Activated naive CD8-positive, alpha-beta T cell treated with anti-CD3 and anti-CD28 coated beads, Interleukin-2, amount 10 ng/mL, durations not matched to agents 7 days and 5 days (primary cell): Measurements from ENCODE around the gene KRTAP10-5. TPM values are rescaled to one million over a fixed set of nuclear protein-coding genes. Genes with fewer than 3 reads are reported as not detected.
"Not testable (repeated sequence)": the region's sequence is repeated elsewhere in the genome, so short reads cannot be mapped to it uniquely, and the experiment has no call there.

Experiments
- ATAC-seq: fragments of 150-1000 bp; cut with Tn5 transposase; one replicate; pipeline ENCODE4 v1.10.0; 2021; ENCODE audit warnings: low read depth, moderate library complexity
- POLR2A ChIA-PET: fragments of 350-600 bp; sonication (Branson Sonifier 250); formaldehyde crosslinking; loops from one replicate; lab custom pipeline; 2021; ENCODE audit warnings: antibody characterized with exemption; lab: Charles Lee
- DNase-seq: peaks from one replicate; pipeline ENCODE4 v3.0.0; 2021
- H3K27ac Mint-ChIP-seq: one replicate; pipeline ENCODE4 v1.8.0; 2022; ENCODE audit warnings: mild to moderate bottlenecking, mixed read lengths
- H3K27me3 Mint-ChIP-seq: one replicate; pipeline ENCODE4 v1.8.0; 2022; ENCODE audit warnings: mild to moderate bottlenecking, moderate library complexity, mixed read lengths
- H3K36me3 Mint-ChIP-seq: one replicate; pipeline ENCODE4 v1.8.0; 2021; ENCODE audit warnings: mild to moderate bottlenecking, mixed read lengths
- H3K4me1 Mint-ChIP-seq: one replicate; pipeline ENCODE4 v1.8.0; 2021; ENCODE audit warnings: mixed read lengths
- H3K4me3 Mint-ChIP-seq: one replicate; pipeline ENCODE4 v1.8.0; 2022; ENCODE audit warnings: mild to moderate bottlenecking, moderate library complexity, mixed read lengths
- H3K9me3 Mint-ChIP-seq: one replicate; pipeline ENCODE4 v1.8.0; 2021; ENCODE audit warnings: mixed read lengths
- total RNA-seq, 2 experiments: library from RNA; stranded (reverse); gene quantifications; one replicate each; pipeline ENCODE4 v1.2.3, GENCODE V29; 2021

Gene KRTAP10-5
- total RNA-seq, 2 experiments from 2014 or later, result not detected

DNA sequence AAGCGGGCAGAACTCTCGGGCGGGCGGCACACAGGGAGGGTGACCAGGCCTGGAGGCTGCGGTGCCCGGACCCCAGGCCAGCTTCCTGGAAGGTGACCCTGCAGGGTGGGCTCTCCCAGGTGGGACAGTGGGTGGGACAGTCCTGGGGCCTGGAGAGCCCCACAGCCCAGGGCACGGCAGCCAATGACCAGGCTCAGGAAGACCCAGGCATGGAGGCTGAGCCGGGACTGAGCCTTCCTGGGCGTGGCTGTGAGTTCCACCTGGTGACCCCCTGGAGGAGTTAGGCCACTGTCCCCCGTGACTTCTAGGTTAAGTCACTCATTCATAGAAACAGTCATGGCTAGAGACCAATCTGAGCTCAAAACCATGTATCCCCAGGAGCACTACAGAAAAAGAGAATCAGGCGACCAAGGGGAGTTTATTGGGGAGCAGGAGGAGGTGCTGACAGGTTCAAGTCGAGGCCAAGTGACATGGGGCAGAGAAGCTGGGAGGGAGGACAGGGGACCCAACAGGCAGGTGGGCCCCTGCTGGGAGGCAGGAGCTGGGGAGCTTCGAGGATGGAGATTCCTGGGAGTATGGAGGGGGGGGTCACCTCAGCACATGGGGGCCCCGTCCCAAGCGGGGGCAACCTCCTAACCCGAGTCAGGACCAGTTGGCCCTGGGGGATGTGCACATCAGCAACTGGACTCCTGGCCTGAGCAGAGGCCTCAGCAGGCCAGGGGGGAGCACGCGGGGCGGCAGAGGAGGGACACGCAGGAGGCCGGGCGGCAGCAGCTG, 1.2 kb downstream of the KRTAP10-5 start:
- ATAC-seq (no peak), DNase-seq (no peak)
- peaks cover 2% of the 10 kb centered on the region for H3K36me3 Mint-ChIP-seq
- no peak overlapping the region for H3K27ac Mint-ChIP-seq
- H3K4me3 Mint-ChIP-seq, result no peak overlapping the region
- peaks cover 31% of the 10 kb centered on the region for H3K9me3 Mint-ChIP-seq
- H3K27me3 Mint-ChIP-seq, result peaks cover 7% of the 10 kb centered on the region
- no peaks in the 10 kb centered on the region for H3K4me1 Mint-ChIP-seq
- POLR2A ChIA-PET, result no interaction called here

DNA sequence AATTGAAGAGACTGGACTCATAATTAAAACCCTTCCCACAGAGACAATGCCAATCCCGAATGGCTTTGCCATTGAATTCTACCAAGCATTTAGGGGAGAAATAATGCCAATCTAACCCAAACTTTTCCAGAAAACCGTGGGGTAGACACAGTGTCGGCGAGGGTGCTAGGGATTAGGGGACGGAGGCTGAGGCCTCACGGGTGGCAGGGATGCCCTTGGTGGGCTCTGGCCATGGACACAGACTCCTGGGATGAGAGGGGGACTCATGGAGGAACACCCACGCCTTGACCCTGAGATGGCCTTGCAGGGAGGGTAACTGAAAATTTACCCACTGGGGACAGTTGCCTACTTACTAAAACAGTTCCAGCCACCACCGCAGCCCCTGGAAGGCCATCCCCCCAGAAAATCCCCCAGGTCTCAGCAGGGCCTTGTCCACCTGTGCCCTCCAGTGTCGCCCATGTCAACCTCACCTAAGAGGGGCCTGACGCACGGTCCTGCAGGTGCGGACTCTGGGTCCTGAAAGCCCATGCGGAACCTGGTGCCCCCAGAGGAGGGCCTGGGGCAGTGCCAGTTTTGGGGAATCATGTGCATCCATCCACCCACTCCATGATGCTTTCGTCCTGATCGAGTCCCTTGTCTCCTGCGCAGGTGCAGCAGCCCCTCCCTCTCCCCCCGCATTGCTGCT, 1.9 kb downstream of the KRTAP10-5 start:
- Mint-ChIP-seq H3K27me3 (peaks cover 7% of the 10 kb centered on the region), H3K4me3 (no peak overlapping the region), H3K4me1 (no peaks in the 10 kb centered on the region), H3K9me3 (peaks cover 31% of the 10 kb centered on the region), H3K36me3 (peaks cover 2% of the 10 kb centered on the region), H3K27ac (no peak overlapping the region)
- POLR2A ChIA-PET, result no interaction called here
- no peak for ATAC-seq
- DNase-seq, result no peak

DNA sequence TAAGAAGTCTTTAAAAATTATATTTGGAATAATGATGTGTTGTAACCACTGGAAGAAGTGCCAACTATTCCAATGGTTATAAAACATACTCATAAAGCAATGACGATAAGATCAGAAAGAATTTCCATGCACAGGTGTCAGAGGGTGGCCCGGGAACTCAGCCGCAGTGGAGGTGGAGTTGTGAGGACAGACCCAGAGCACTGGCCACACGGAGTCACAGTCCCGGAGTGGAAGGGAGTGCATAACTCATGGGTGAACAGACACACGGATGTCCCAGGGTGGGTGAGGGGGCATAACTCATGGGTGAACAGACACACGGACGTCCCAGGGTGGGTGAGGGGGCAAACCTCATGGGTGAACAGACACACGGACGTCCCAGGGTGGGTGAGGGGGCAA, 4.4 kb downstream of the KRTAP10-5 start:
- Mint-ChIP-seq H3K4me3 (no peak overlapping the region), H3K27ac (no peak overlapping the region), H3K27me3 (peaks cover 3% of the 10 kb centered on the region), H3K36me3 (peaks cover under 1% of the 10 kb centered on the region), H3K9me3 (peaks cover 23% of the 10 kb centered on the region), H3K4me1 (no peaks in the 10 kb centered on the region)
- DNase-seq (no peak), ATAC-seq (no peak)
- POLR2A ChIA-PET, result no interaction called here

DNA sequence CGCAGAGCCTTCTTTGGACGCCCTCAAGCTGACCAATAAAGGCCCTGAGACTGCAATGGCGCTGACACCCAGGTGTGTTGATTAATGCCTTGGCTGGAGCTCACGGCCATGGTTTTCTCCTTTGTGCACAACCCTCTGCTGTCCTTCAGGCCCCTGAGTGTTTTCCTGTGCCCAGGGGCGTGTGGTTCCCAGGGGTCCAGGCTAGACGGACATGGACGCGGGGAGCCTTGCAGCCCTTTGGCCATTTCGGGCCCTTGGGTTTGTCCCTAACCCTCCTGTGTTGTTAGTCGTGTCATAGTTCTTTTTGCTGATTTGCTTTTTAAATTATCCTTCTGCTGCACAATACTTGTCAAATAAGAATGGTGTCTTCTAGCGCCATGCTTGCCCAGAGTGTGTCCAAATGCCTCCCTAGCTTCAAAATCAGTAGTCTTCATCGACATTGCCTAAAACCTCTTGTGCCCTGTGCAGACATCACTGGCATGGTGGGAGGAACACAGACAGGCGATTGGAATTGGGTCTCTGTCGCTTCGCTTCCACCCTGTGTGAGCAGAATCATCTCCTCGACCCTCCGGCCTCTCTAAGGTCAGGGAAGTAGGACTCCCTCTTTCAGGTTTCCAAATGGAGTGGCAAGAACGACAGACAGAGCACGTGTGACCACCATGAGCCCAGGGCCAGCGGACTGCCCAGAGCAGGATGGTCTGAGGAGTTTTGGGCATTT, 4.9 kb downstream of the KRTAP10-5 start:
- POLR2A ChIA-PET, result no interaction called here
- ATAC-seq (no peak), DNase-seq (no peak)
- no peak overlapping the region for H3K4me3 Mint-ChIP-seq
- H3K27ac Mint-ChIP-seq, result no peak overlapping the region
- no peaks in the 10 kb centered on the region for H3K4me1 Mint-ChIP-seq
- no peaks in the 10 kb centered on the region for H3K36me3 Mint-ChIP-seq
- peaks cover 20% of the 10 kb centered on the region for H3K9me3 Mint-ChIP-seq
- peaks cover under 1% of the 10 kb centered on the region for H3K27me3 Mint-ChIP-seq

DNA sequence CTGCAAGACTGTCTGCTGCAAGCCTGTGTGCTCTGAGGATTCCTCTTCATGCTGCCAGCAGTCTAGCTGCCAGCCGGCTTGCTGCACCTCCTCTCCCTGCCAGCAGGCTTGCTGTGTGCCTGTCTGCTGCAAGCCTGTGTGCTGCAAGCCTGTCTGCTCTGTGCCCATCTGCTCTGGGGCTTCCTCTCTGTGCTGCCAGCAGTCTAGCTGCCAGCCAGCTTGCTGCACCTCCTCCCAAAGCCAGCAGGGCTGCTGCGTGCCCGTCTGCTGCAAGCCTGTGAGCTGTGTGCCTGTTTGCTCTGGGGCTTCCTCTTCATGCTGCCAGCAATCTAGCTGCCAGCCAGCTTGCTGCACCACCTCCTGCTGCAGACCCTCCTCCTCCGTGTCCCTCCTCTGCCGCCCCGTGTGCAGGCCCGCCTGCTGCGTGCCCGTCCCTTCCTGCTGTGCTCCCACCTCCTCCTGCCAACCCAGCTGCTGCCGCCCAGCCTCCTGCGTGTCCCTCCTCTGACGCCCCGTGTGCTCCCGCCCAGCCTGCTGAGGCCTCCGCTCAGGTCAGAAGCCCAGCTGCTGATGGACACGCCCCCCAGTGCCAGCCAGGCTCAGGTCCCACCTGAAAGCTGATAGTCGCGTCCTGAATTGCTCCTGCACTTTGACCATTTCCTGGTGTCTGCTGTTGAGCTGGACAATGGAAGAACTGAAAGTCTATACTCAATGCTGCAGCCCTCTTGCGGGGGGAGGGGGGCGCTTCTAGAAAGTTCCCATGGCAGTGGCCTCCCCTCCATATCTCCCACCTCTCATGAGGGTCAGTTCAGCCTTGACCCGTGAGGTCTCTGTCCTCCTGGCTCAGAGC, 5.7 kb downstream of the KRTAP10-5 start:
- Mint-ChIP-seq H3K36me3 (no peaks in the 10 kb centered on the region), H3K27me3 (no peaks in the 10 kb centered on the region), H3K4me1 (no peaks in the 10 kb centered on the region), H3K27ac (no peak overlapping the region), H3K4me3 (no peak overlapping the region), H3K9me3 (peaks cover 16% of the 10 kb centered on the region)
- POLR2A ChIA-PET, result no interaction called here
- no peak for DNase-seq
- ATAC-seq, result no peak

DNA sequence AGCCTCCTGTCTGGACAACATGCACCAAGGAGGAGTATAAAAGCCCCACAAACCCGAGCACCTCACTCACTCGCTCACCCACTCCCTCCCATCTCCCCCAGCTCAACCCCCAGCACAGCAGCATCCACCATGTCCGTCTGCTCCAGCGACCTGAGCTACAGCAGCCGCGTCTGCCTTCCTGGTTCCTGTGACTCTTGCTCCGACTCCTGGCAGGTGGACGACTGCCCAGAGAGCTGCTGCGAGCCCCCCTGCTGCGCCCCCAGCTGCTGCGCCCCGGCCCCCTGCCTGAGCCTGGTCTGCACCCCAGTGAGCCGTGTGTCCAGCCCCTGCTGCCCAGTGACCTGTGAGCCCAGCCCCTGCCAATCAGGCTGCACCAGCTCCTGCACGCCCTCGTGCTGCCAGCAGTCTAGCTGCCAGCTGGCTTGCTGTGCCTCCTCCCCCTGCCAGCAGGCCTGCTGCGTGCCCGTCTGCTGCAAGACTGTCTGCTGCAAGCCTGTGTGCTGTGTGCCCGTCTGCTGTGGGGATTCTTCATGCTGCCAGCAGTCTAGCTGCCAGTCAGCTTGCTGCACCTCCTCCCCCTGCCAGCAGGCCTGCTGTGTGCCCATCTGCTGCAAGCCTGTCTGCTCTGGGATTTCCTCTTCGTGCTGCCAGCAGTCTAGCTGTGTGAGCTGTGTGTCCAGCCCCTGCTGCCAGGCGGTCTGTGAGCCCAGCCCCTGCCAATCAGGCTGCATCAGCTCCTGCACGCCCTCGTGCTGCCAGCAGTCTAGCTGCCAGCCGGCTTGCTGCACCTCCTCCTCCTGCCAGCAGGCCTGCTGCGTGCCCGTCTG, 6.6 kb downstream of the KRTAP10-5 start, which contains the start of gene KRTAP10-4:
Gene KRTAP10-4, plus strand, starts transcription at position 100 of the 827 bp plus-strand sequence. Its CDS starts 30 bp downstream, at position 130.
- H3K27me3 Mint-ChIP-seq, H3K27ac Mint-ChIP-seq, POLR2A ChIA-PET, H3K4me3 Mint-ChIP-seq, H3K36me3 Mint-ChIP-seq, DNase-seq, H3K4me1 Mint-ChIP-seq, ATAC-seq: not testable (repeated sequence)
- H3K9me3 Mint-ChIP-seq, result peaks cover 16% of the 10 kb centered on the region

DNA sequence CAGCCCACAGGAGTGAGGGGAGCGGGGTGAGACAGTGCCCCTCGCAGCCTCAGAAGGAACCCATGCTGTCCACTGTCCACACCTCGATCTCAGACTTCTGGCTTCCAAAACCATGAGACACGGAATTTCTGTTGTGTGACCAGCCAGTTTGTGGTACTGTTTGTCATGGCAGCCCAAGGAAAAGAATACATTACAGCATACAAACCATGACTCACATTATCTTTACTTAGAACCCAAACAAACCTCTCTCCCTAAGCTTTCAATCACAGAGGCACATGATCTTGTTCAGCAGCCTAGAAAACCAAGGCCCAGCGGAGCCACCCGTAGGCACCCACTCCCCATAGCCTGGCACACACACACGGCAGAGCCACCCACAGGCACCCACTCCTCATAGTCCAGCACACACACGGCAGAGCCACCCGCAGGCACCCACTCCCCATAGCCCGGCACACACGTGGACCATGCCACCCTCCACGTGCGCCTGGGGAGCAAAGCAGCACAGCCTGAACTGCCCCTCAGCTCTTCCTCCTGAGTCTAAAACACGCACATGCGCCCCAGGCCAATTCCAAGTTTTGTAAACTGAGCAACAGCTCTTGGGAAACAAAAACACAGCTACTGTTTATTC, 7.3 kb downstream of the KRTAP10-5 start:
- H3K27ac Mint-ChIP-seq, result no peak overlapping the region
- no peak overlapping the region for H3K4me3 Mint-ChIP-seq
- H3K9me3 Mint-ChIP-seq, result peaks cover 14% of the 10 kb centered on the region
- no peaks in the 10 kb centered on the region for H3K27me3 Mint-ChIP-seq
- no peaks in the 10 kb centered on the region for H3K4me1 Mint-ChIP-seq
- H3K36me3 Mint-ChIP-seq, result no peaks in the 10 kb centered on the region
- POLR2A ChIA-PET, result no interaction called here
- no peak for DNase-seq
- ATAC-seq, result no peak

DNA sequence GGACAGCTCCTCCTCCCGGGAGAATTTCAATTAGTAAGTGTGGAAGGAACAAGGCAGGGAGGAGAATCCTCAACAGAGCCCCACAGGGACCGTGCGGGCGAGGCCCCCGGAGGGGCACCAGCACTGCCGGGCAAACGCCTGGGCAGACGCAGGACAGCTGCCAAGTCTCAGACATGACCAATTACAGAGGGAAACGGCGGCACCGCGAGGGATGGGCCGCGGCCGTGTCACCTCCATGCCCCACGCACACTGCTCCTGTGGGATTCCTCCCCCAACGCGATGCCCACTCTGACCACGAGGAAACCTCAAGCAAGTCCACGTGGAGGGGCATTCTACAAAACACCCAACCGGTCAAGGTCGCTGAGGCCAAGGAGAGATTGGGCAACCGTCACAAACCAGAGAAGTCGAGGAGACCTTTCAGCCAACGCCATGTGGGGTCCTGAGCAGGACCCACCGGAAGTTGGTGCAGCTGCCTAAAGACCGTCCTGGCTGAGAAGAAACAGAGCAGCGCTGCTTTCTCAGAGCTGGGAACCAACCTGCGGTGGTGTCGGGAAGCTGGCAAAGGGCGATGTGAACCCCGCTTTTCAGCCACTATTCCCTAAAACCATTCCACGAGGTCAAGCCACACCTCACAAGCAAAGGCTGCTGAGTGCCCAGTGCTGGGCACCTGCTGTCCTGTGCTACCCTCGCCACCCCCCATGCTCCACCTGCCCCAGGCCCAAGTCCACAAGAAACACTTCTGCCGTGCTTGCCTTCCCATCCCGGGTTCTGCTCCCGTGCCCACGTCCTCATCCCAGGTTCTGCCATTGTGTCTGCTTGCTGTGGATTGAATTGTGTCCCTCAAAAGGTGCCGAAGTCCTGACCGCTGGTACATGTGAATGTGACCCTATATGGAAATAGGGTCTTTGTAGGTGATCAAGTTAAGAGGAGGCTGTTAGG, 8.3 kb downstream of the KRTAP10-5 start:
- H3K4me1 Mint-ChIP-seq, result no peaks in the 10 kb centered on the region
- DNase-seq (no peak), ATAC-seq (no peak)
- POLR2A ChIA-PET, result no interaction called here
- H3K9me3 Mint-ChIP-seq, result peaks cover 8% of the 10 kb centered on the region
- no peak overlapping the region for H3K4me3 Mint-ChIP-seq
- no peaks in the 10 kb centered on the region for H3K27me3 Mint-ChIP-seq
- H3K36me3 Mint-ChIP-seq, result no peaks in the 10 kb centered on the region
- no peak overlapping the region for H3K27ac Mint-ChIP-seq

DNA sequence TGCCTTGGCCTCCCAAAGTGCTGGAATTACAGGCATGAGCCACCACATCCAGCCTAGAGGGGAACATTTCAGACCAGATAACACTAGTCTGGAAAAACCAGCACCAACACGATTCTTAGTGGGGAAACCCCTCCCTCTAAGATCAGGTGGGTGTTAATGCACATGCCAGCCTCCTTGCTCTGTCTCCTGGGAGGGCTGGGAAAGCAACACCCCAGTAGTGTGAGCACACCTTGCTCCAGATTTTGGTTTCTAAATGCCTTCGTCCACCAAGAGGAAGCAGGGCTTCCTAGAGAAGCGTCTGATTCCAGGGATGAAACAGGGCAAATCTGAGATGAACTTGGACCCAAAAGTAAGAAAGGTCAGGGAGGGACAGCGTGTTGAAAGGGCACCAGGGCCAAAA, 9.1 kb downstream of the KRTAP10-5 start:
- Mint-ChIP-seq H3K4me1 (no peaks in the 10 kb centered on the region), H3K4me3 (no peak overlapping the region), H3K27me3 (no peaks in the 10 kb centered on the region), H3K36me3 (no peaks in the 10 kb centered on the region), H3K27ac (no peak overlapping the region), H3K9me3 (peaks cover 6% of the 10 kb centered on the region)
- POLR2A ChIA-PET, result no interaction called here
- DNase-seq (no peak), ATAC-seq (no peak)

DNA sequence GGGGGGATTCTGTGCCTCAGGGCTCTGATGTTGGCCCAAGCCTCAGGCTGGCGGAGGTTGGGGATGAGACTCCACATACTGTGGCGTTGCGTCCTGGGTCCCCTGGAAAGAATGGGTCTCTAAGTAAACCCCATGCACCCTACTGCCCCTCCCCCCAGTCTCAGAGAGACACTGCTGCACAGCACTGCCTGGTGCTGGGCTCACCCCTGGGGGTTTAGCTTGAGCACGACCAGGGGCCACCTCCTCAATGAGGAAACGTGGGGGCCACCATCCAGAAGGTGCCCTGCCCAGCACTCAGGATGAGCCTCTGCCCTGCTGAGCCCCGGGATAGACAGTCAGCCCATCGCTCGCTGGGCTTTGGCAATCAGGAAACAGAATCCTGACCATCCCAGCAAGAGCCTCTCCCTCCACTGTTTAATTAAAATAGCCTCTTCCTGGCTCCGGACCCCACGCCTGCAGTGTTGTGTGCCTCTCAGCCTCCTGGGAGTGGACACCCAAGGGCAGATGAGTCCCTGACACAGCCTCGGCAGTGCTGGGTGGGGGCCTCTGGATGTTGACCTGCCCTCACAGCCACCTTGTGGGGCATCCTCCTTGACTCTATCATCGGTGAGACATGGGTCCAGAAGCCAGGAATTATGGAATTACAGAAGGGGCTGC, 10.4 kb downstream of the KRTAP10-5 start:
- H3K9me3 Mint-ChIP-seq, result no peaks in the 10 kb centered on the region
- POLR2A ChIA-PET, result interaction anchor here (0.6 kb wide), 1 partner anchor 257 kb away, joined by 3 read pairs; no protein-coding TSS in a partner anchor
- no peaks in the 10 kb centered on the region for H3K27me3 Mint-ChIP-seq
- H3K4me1 Mint-ChIP-seq, result peaks cover 5% of the 10 kb centered on the region
- H3K36me3 Mint-ChIP-seq, result no peaks in the 10 kb centered on the region
- no peak overlapping the region for H3K4me3 Mint-ChIP-seq
- no peak overlapping the region for H3K27ac Mint-ChIP-seq
- ATAC-seq, result no peak
- no peak for DNase-seq
